Stimulated activated naive B cell treated with anti-CD40 and anti-IgM and Interleukin-4, amounts not matched to agents 10 μg/mL and 1 μg/mL and 100 μg/mL, for 72 hours (primary cell): ENCODE measurements around the gene OR10H5.
"Not testable (repeated sequence)": the region's sequence is repeated elsewhere in the genome, so short reads cannot be mapped to it uniquely, and the experiment has no call there.

Source experiments
- ATAC-seq, 2 donors: fragments of 150-1000 bp; cut with Tn5 transposase; replicated peaks; 2 replicates each; pipeline ENCODE4 v1.10.0; 2021; ENCODE audit warnings: moderate library complexity in 1 of 2
- DNase-seq: peaks from one replicate; pipeline ENCODE4 v3.0.0; 2021
- H3K27ac Mint-ChIP-seq: one replicate; pipeline ENCODE4 v1.8.0; 2022; ENCODE audit warnings: mild to moderate bottlenecking, mixed read lengths
- H3K27me3 Mint-ChIP-seq, 2 donors: one replicate each; pipeline ENCODE4 v1.8.0; 2022; ENCODE audit warnings: mixed read lengths in 2 of 2
- H3K36me3 Mint-ChIP-seq, 2 donors: one replicate each; pipeline ENCODE4 v1.8.0; 2022; ENCODE audit warnings: mixed read lengths in 2 of 2, mild to moderate bottlenecking in 1 of 2
- H3K4me1 Mint-ChIP-seq, 2 donors: one replicate each; pipeline ENCODE4 v1.8.0; 2022; ENCODE audit warnings: mixed read lengths in 2 of 2, mild to moderate bottlenecking in 1 of 2
- H3K4me3 Mint-ChIP-seq, 2 donors: one replicate each; pipeline ENCODE4 v1.8.0; 2022; ENCODE audit warnings: mild to moderate bottlenecking in 2 of 2, mixed read lengths in 2 of 2, moderate library complexity in 1 of 2
- H3K9me3 Mint-ChIP-seq, 2 donors: one replicate each; pipeline ENCODE4 v1.8.0; 2022; ENCODE audit warnings: mixed read lengths in 2 of 2, mild to moderate bottlenecking in 1 of 2

OR10H5 gene

DNA sequence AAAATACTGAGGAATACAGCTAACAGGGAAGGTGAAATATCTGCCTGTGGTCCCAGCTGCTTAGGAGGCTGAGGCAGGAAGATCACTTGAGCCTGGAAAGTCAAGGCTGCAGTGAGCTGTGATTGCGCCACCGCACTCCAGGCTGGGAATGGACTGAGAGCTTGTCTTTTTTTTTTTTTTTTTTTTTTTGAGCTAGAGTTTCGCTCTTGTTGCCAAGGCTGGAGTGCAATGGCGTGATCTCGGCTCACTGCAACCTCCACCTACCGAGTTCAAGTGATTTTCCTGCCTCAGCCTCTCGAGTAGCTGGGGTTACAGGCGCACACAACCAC lies 56.4 kb downstream of the OR10H5 start:
- H3K4me1 Mint-ChIP-seq, H3K27ac Mint-ChIP-seq: not testable (repeated sequence)

DNA sequence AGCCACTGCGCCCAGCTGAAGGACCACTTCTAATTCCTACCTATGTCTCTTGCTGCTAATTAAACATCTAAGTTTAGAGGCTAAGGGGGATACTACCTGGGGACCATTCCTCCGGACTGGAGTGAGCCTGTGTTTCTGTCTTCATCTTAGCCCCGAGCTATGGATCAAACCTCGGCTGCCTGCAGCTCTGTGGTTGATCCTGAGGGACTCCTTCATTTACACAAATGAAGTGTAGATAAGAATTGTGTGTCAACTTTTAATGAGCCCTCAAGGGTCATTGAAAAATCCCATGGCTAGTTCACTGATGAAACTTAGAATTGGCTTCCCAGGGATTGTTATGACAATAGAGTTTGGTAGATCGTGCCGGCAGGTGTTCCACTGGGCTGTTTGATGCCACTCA lies 59.5 kb downstream of the OR10H5 start:
- no peak for ATAC-seq
- Mint-ChIP-seq H3K36me3 (no peaks in the 10 kb centered on the region), H3K4me1 (no peaks in the 10 kb centered on the region), H3K27ac (no peak overlapping the region), H3K9me3 (peaks cover 0 to 2% of the 10 kb centered on the region in 2 donors), H3K27me3 (peaks cover 31 to 32% of the 10 kb centered on the region in 2 donors), H3K4me3 (no peak overlapping the region)
- DNase-seq = no peak

More for the DNA sequence above, 56.4 kb downstream of the OR10H5 start:
- not testable (repeated sequence) for H3K4me3 Mint-ChIP-seq, ATAC-seq, H3K9me3 Mint-ChIP-seq, H3K36me3 Mint-ChIP-seq, DNase-seq
- H3K27me3 Mint-ChIP-seq = peaks cover 27 to 31% of the 10 kb centered on the region in 2 donors

DNA sequence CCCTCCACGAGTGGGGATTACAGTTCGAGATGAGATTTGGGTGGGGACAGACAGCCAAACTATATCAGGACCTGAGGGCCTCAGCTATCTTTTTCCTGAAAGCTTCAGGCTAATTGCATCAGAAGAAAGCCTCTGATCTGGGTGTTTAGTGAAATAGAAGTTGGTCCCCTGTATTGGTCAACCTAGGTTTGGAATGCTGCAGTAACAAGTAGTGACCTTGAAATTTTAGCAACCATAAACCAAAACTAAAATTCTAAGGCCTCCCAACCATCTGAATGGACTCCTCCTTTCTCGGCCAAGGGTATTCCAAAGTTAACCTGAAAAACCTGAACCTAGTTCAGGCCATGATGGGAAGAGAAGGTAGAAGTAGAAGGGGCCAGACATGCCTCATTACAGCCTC lies 62.9 kb downstream of the OR10H5 start:
- ATAC-seq = no peak
- Mint-ChIP-seq H3K9me3 (peaks cover 4% of the 10 kb centered on the region in 2 donors), H3K27ac (no peak overlapping the region), H3K27me3 (peaks cover 25 to 33% of the 10 kb centered on the region in 2 donors), H3K36me3 (peaks cover 0 to 3% of the 10 kb centered on the region in 2 donors), H3K4me1 (no peaks in the 10 kb centered on the region), H3K4me3 (no peak overlapping the region)
- no peak for DNase-seq
